ENCODE data around the gene SSC5D. TPM values are rescaled to one million over a fixed set of nuclear protein-coding genes. Genes with fewer than 3 reads are reported as not detected.

Gene SSC5D
- total RNA-seq, 1 donor from 2014 or later, result 0.33 TPM

- TF ChIP-seq CTCF (IDR thresholded peaks at IDR 0.05; ENCODE audit: insufficient read depth, low read length, poor library complexity, severe bottlenecking), result no peak
- H3K4me3 ChIP-seq (ENCODE audit: low read depth, low read length), result no peak overlapping the region
- H3K36me3 ChIP-seq (ENCODE audit: control insufficient read depth, insufficient read depth, low read length), result peaks cover 1% of the 10 kb centered on the region
- H3K27me3 ChIP-seq (ENCODE audit: control insufficient read depth, insufficient read depth, low read length), result no peaks in the 10 kb centered on the region
- no peak for DNase-seq (ENCODE audit: low read depth)
Measured at GRCh38 chr19:55479045-55479444, 9.2 kb upstream of the SSC5D start.

GRCh38 chr19:55479451-55480230 lies 8.6 kb upstream of the SSC5D start:
- no peaks in the 10 kb centered on the region for H3K27me3 ChIP-seq (ENCODE audit: control insufficient read depth, insufficient read depth, low read length)
- no peak for DNase-seq (ENCODE audit: low read depth)
- no peak for TF ChIP-seq CTCF (IDR thresholded peaks at IDR 0.05; ENCODE audit: insufficient read depth, low read length, poor library complexity, severe bottlenecking)
- peaks cover 1% of the 10 kb centered on the region for H3K36me3 ChIP-seq (ENCODE audit: control insufficient read depth, insufficient read depth, low read length)
- H3K4me3 ChIP-seq (ENCODE audit: low read depth, low read length), result no peak overlapping the region

GRCh38 chr19:55481148-55481793 lies 7.0 kb upstream of the SSC5D start:
- no peak for TF ChIP-seq CTCF (IDR thresholded peaks at IDR 0.05; ENCODE audit: insufficient read depth, low read length, poor library complexity, severe bottlenecking)
- Histone ChIP-seq H3K36me3 (ENCODE audit: control insufficient read depth, insufficient read depth, low read length) (peaks cover 1% of the 10 kb centered on the region), H3K27me3 (ENCODE audit: control insufficient read depth, insufficient read depth, low read length) (no peaks in the 10 kb centered on the region), H3K4me3 (ENCODE audit: low read depth, low read length) (no peak overlapping the region)
- DNase-seq (ENCODE audit: low read depth), result no peak

- no peak for TF ChIP-seq CTCF (IDR thresholded peaks at IDR 0.05; ENCODE audit: insufficient read depth, low read length, poor library complexity, severe bottlenecking)
- Histone ChIP-seq H3K4me3 (ENCODE audit: low read depth, low read length) (no peak overlapping the region), H3K27me3 (ENCODE audit: control insufficient read depth, insufficient read depth, low read length) (no peaks in the 10 kb centered on the region), H3K36me3 (ENCODE audit: control insufficient read depth, insufficient read depth, low read length) (peaks cover 1% of the 10 kb centered on the region)
- no peak for DNase-seq (ENCODE audit: low read depth)
Measured at GRCh38 chr19:55481794-55482155, 6.5 kb upstream of the SSC5D start.

GRCh38 chr19:55482156-55482961 lies 5.9 kb upstream of the SSC5D start:
- Histone ChIP-seq H3K27me3 (ENCODE audit: control insufficient read depth, insufficient read depth, low read length) (no peaks in the 10 kb centered on the region), H3K4me3 (ENCODE audit: low read depth, low read length) (no peak overlapping the region), H3K36me3 (ENCODE audit: control insufficient read depth, insufficient read depth, low read length) (peaks cover 1% of the 10 kb centered on the region)
- TF ChIP-seq CTCF (IDR thresholded peaks at IDR 0.05; ENCODE audit: insufficient read depth, low read length, poor library complexity, severe bottlenecking), result no peak
- no peak for DNase-seq (ENCODE audit: low read depth)

All from kidney epithelial cell (primary cell).